Esophagus muscularis mucosa (tissue), 4 donors: ENCODE measurements around the gene TMC1. TPM values are rescaled to one million over a fixed set of nuclear protein-coding genes. Genes with fewer than 3 reads are reported as not detected.

ENCODE experiments used
- DNase-seq: peaks from one replicate; pipeline ENCODE4 v3.0.0-alpha.2; 2017; ENCODE audit errors: extremely low spot score
- H3K27ac ChIP-seq, 4 donors: fragments of 200-600 bp; sonication (generic); replicated peaks in 1 of 4; 1 replicate in 3 of 4; 2 replicates in 1 of 4; pipeline ENCODE4 v1.5.1; 2016 to 2019; ENCODE audit warnings: mild to moderate bottlenecking in 1 of 4
- H3K27me3 ChIP-seq, 4 donors: fragments of 200-600 bp; sonication (generic); one replicate each; pipeline versions ENCODE4 v1.5.1 to v1.6.0; 2016 to 2019
- H3K36me3 ChIP-seq, 4 donors: fragments of 200-600 bp; sonication (generic); one replicate each; pipeline ENCODE4 v1.5.1; 2016 to 2019
- H3K4me1 ChIP-seq, 4 donors: fragments of 200-600 bp; sonication (generic); one replicate each; pipeline ENCODE4 v1.5.1; 2016 to 2019
- H3K4me3 ChIP-seq, 4 donors: fragments of 200-600 bp; sonication (generic); 1 replicate in 2 of 4; 2 replicates in 2 of 4; pipeline ENCODE4 v1.5.1; 2016 to 2019; ENCODE audit warnings: mild to moderate bottlenecking in 4 of 4, moderate library complexity in 1 of 4
- H3K9me3 ChIP-seq, 4 donors: fragments of 200-600 bp; sonication (generic); 1 replicate in 3 of 4; 2 replicates in 1 of 4; pipeline ENCODE4 v1.5.1; 2016 to 2019
- CTCF ChIP-seq, 3 experiments: fragments of 200-600 bp in 2 of 3; fragments of 450-650 bp in 1 of 3; sonication (generic) in 2 of 3; IDR thresholded peaks; one replicate each; pipeline ENCODE4 v1.5.1; 2017 to 2019; ENCODE audit warnings: antibody characterized with exemption in 3 of 3, mild to moderate bottlenecking in 2 of 3, moderate library complexity in 1 of 3
- EP300 ChIP-seq: sonication (generic); formaldehyde crosslinking; IDR thresholded peaks from one replicate; pipeline ENCODE4 v1.6.1; 2017; ENCODE audit warnings: antibody characterized with exemption
- POLR2A ChIP-seq: fragments of 450-650 bp; IDR thresholded peaks from one replicate; pipeline ENCODE4 v1.6.1; 2017; ENCODE audit warnings: antibody characterized with exemption, moderate library complexity, mild to moderate bottlenecking, low read depth
- POLR2AphosphoS5 ChIP-seq, 2 donors: sonication (generic); formaldehyde crosslinking; IDR thresholded peaks; one replicate each; pipeline ENCODE4 v1.6.1; 2017; ENCODE audit warnings: antibody characterized with exemption in 2 of 2
- WGBS: methylation state at CpG from one replicate; pipeline ENCODE4 v1.1.5; 2018; 5-methylcytosine and 5-hydroxymethylcytosine counted together
- intact Hi-C: fragments of 100-400 bp; cut with DNase I; formaldehyde crosslinking; loops from one replicate; pipeline ENCODE4 v1.15.1; 2023
- total RNA-seq, 4 donors: library from RNA; depleted of rRNA; stranded (reverse); fragments of >200 nt; gene quantifications; one replicate each; pipeline versions ENCODE4 v1.1.0 to v1.2.1, GENCODE V29; 2016

The TMC1 gene
- total RNA-seq, 4 donors from 2014 or later = not detected

GRCh38 chr9:72818385-72818784 lies 297.0 kb downstream of the TMC1 start:
- WGBS = 89% methylated on average over 3 of the region's 3 CpGs
- Histone ChIP-seq H3K27me3 (no peaks in the 10 kb centered on the region), H3K4me1 (peaks cover 0 to 4% (median 0%) of the 10 kb centered on the region in 4 donors), H3K27ac (no peak overlapping the region), H3K4me3 (no peak overlapping the region), H3K9me3 (no peaks in the 10 kb centered on the region), H3K36me3 (no peaks in the 10 kb centered on the region)
- no peak for TF ChIP-seq CTCF (IDR thresholded peaks at IDR 0.05)
- TF ChIP-seq POLR2A = no peak
- no peak for TF ChIP-seq POLR2AphosphoS5 (IDR thresholded peaks at IDR 0.05)
- TF ChIP-seq EP300 = no peak
- no peak for DNase-seq
- intact Hi-C loops = loop anchor here (10.0 kb wide), 1 partner anchor 224 kb away; no protein-coding TSS in a partner anchor

- no peaks in the 10 kb centered on the region for H3K27me3 ChIP-seq
- WGBS = 77% methylated on average over 5 of the region's 5 CpGs
- H3K27ac ChIP-seq = no peak overlapping the region
- H3K9me3 ChIP-seq = no peaks in the 10 kb centered on the region
- H3K4me3 ChIP-seq = no peak overlapping the region
- no peaks in the 10 kb centered on the region for H3K36me3 ChIP-seq
- TF ChIP-seq POLR2AphosphoS5 (IDR thresholded peaks at IDR 0.05) (no peak), EP300 (no peak), CTCF (IDR thresholded peaks at IDR 0.05) (no peak)
- peaks cover 0 to 4% (median 0%) of the 10 kb centered on the region in 4 donors for H3K4me1 ChIP-seq
- intact Hi-C loops = loop anchor here (2.0 to 5.0 kb wide), 2 partner anchors 539 to 787 kb away; no protein-coding TSS in a partner anchor
- DNase-seq = no peak
Observed at GRCh38 chr9:72823971-72824370, 302.6 kb downstream of the TMC1 start.

GRCh38 chr9:72826996-72827949 lies 305.9 kb downstream of the TMC1 start:
- no peak for TF ChIP-seq POLR2AphosphoS5 (IDR thresholded peaks at IDR 0.05)
- no peak for TF ChIP-seq EP300
- no peak for TF ChIP-seq CTCF (IDR thresholded peaks at IDR 0.05)
- no peak for TF ChIP-seq POLR2A
- DNase-seq = no peak
- no peak overlapping the region for H3K4me3 ChIP-seq
- 66% methylated on average over 7 of the region's 7 CpGs for WGBS
- H3K27ac ChIP-seq = peak overlapping the region in 2 of 4 donors; percentile 22 to 24
- H3K9me3 ChIP-seq = no peaks in the 10 kb centered on the region
- H3K27me3 ChIP-seq = no peaks in the 10 kb centered on the region
- H3K36me3 ChIP-seq = no peaks in the 10 kb centered on the region
- H3K4me1 ChIP-seq = peaks cover 0 to under 1% (median 0%) of the 10 kb centered on the region in 4 donors
- intact Hi-C loops = no loop called here

GRCh38 chr9:72827950-72828731 lies 306.7 kb downstream of the TMC1 start:
- 70% methylated on average over 2 of the region's 2 CpGs for WGBS

More at GRCh38 chr9:72827950-72828731, 306.7 kb downstream of the TMC1 start:
- Histone ChIP-seq H3K4me3 (no peak overlapping the region), H3K9me3 (no peaks in the 10 kb centered on the region), H3K4me1 (no peaks in the 10 kb centered on the region), H3K27ac (peak overlapping the region in 1 of 4 donors; percentile 24), H3K27me3 (no peaks in the 10 kb centered on the region), H3K36me3 (no peaks in the 10 kb centered on the region)
- intact Hi-C loops = no loop called here
- DNase-seq = no peak
- TF ChIP-seq EP300 (no peak), POLR2AphosphoS5 (IDR thresholded peaks at IDR 0.05) (no peak), POLR2A (no peak), CTCF (IDR thresholded peaks at IDR 0.05) (no peak)
